Stimulated activated CD8-positive, alpha-beta memory T cell treated with anti-CD3 and anti-CD28 coated beads, Interleukin-7, amount 100 ng/mL, for 24 hours (primary cell): ENCODE data around the gene NLRP1.

Source experiments
- DNase-seq: peaks from one replicate; pipeline ENCODE4 v3.0.0-alpha.2; 2020; ENCODE audit warnings: low read depth

The NLRP1 gene

GRCh38 chr17:5584383-5585286, at the start of gene NLRP1:
NLRP1 (minus strand) TSS chr17:5584509; CDS start chr17:5583957, 552 bp downstream.
- DNase-seq = peak; percentile 88

- DNase-seq = no peak
These were observed 47.8 kb upstream of the NLRP1 start for GRCh38 chr17:5631958-5632590.

- DNase-seq = no peak
These were observed 46.1 kb upstream of the NLRP1 start for GRCh38 chr17:5630434-5630833.

GRCh38 chr17:5629128-5629527, 44.8 kb upstream of the NLRP1 start:
- no peak for DNase-seq

- DNase-seq = no peak
These were observed 44.0 kb upstream of the NLRP1 start for GRCh38 chr17:5628262-5628661.

- no peak for DNase-seq
These were observed 39.9 kb upstream of the NLRP1 start for GRCh38 chr17:5624211-5624610.

- DNase-seq = no peak
These were observed 37.4 kb upstream of the NLRP1 start for GRCh38 chr17:5621729-5622128.

DNA sequence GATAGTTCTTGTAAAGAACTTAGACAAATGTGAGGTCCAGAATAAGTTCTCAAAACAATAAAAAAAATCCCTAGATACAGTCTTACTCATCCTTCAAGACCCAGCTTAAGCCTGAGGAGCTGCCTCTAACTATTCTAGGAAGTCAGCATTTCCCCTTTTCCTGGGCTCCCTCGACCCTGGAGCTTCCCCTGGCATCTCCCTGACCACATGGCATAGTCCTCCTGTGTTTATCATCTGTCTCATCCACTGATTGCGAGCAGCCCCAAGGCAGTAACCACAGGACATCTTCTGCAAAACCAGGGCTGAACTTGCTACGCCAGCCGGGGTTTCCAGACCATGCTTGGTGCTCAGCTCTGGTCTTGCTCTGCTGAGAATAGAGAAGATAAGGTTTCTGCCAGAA, 36.7 kb upstream of the NLRP1 start:
- DNase-seq = no peak

DNA sequence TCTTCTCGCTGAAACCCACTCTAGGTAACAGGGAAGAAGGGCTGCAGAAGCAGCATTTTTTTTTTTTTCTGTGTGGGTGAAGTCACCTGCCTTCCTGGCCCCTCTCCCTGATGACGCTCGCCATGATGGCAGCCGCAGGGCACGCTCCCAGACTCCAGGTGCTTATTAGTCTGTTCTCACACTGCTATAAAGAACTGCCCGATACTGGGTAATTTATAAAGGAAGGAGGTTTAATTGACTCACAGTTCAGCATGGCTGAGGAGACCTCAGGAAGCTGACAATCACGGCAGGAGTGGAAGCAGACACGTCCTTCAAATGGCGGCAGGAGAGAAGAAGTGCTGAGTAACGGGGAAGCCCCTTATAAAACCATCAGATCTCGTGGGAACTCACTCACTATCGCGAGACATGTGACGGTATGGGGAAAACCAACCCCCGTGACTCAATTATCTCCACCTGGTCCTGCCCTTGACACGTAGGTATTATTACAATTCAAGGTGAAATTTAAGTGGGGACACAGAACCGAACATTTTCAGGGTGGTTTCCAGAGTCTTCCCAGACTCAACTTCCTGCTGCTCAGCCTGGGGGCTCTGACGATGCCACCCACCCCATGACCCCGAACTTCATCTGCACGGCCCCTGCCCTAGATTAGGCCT, 34.9 kb upstream of the NLRP1 start:
- no peak for DNase-seq

GRCh38 chr17:5618476-5618875, 34.2 kb upstream of the NLRP1 start:
- DNase-seq = no peak

- DNase-seq = no peak
These were observed 31.2 kb upstream of the NLRP1 start for GRCh38 chr17:5615476-5615875.

GRCh38 chr17:5610956-5611355, 26.6 kb upstream of the NLRP1 start:
- no peak for DNase-seq

DNA sequence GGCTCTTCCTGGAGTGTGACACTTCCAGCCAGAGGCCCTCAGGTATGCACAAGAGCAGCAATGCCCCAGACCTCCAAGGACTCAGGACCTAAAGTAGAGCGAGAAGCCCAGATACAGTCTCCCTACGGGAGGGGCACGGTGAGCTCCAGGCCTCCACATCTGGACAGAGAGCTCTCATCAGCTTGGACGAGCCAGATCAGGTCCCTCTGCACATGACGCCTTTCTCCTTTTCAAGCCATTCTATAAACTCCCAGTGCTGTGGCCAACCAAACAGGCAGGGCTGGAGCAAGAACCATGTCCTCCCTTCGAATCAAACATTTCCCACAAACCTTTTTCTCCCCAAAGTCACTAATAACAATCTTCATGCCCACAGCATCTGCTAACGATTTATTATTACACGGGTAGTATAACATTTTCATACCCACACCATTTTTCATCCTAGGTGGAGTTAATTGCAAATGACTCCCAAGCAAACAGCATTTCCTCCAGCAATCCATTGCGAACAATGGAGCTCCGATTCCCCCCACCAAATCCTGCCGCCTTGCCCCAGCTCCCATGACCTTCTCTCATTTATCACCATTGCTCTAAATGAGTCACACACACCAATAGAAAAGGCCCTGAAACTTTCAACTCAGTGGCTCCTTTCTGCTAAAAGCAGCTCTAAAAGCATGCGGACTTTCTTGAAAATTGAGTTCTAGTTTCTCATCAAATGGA, 24.2 kb upstream of the NLRP1 start:
- DNase-seq = no peak

- no peak for DNase-seq
These were observed 23.6 kb upstream of the NLRP1 start for GRCh38 chr17:5607946-5608345.

- DNase-seq = no peak
These were observed 21.1 kb upstream of the NLRP1 start for GRCh38 chr17:5605452-5605851.

DNA sequence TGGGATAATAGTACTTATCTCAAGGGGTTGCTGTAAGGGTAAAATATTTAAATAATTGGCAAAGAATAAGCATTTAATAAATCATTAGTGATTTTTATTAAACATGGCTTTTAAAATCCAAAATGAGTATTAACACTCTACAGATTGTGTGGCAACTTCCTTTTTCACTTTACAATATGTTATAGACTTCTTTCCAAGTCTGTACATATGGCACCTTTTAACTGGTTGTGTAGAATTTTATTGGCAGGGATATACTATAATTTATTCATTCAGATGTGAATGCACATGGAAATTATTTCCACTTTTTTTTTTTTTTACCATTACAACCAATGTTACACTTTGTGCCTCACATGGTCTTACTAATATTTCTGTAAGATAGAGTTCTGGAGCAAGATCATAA, 15.7 kb upstream of the NLRP1 start:
- DNase-seq = no peak

DNA sequence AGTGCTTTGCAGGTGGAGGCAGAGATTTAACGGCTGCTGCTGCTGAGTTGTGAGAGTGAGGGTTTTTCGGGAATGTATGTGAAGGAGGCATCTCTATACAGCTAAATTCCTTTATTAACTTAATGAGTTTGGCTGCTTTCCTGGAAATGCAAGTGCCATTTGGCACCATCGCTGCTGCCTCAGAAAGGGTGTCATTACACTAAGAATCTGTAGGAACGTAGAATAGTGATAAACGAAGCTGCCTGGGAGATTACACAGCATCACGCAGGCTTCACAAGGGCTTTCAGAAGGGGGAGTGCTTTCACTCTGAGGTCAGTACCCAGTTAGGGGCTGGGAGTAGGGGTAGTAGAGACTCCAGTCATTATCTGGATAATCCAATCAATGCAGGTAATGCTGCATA, 14.1 kb upstream of the NLRP1 start:
- no peak for DNase-seq

- DNase-seq = no peak
These were observed 12.1 kb upstream of the NLRP1 start for GRCh38 chr17:5596421-5596820.

GRCh38 chr17:5595831-5596230, 11.5 kb upstream of the NLRP1 start:
- DNase-seq = no peak

DNA sequence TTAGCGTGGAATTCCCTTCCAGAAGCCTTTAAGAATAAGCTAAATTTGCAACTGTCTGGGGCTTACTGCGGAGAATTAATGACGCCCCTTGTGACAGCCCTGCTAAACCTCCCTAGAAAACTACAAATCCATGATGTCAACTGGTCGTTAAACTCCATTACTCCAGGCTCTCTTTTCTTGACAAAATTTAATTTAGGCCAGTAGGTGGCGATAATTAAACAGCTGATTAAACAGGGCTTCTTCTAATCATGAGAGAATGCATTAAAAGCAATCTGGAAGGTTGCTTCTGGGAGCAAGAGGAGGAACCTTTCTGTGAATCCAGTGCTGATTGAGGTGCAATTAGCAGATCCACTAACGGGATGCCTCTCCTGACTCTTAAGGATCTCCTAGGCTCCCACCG, 8.1 kb upstream of the NLRP1 start:
- no peak for DNase-seq

GRCh38 chr17:5591966-5592365, 7.7 kb upstream of the NLRP1 start:
- no peak for DNase-seq

- DNase-seq = no peak
These were observed 4.3 kb upstream of the NLRP1 start for GRCh38 chr17:5588584-5588983.
